NT2/D1 (cell line): ENCODE data around the gene BAK1.
A peak's percentile ranks its signal among the peaks of the same experiment; 100 is the strongest.

Experiments
- DNase-seq: peaks from one replicate; pipeline ENCODE4 v3.0.0-alpha.2; 2011; ENCODE audit warnings: low read depth, low spot score
- H3K27me3 ChIP-seq: 2 replicates; pipeline ENCODE4 v1.6.0; 2011; ENCODE audit warnings: mild to moderate bottlenecking; ENCODE audit not compliant: insufficient read length, insufficient read depth
- H3K36me3 ChIP-seq: 2 replicates; pipeline ENCODE4 v1.6.1; 2011; ENCODE audit warnings: mild to moderate bottlenecking, low read length, mixed read lengths; ENCODE audit not compliant: insufficient read depth, insufficient read length
- H3K4me1 ChIP-seq: 2 replicates; pipeline ENCODE4 v1.5.1; 2011; ENCODE audit not compliant: insufficient read depth, insufficient read length
- H3K4me3 ChIP-seq: 2 replicates; pipeline ENCODE4 v1.5.1; 2011; ENCODE audit warnings: low read depth; ENCODE audit not compliant: insufficient read length
- H3K9ac ChIP-seq: 2 replicates; pipeline ENCODE4 v1.6.0; 2011; ENCODE audit warnings: low read depth; ENCODE audit not compliant: insufficient read length
- H3K9me3 ChIP-seq: 2 replicates; pipeline ENCODE4 v1.5.1; 2011; ENCODE audit warnings: mild to moderate bottlenecking, low read length; ENCODE audit not compliant: insufficient read depth
- SUZ12 ChIP-seq: IDR thresholded peaks from 2 replicates; pipeline ENCODE4 v1.6.1; 2011; ENCODE audit not compliant: insufficient read length, insufficient read depth; ENCODE audit errors: extremely low read depth
- YY1 ChIP-seq: IDR thresholded peaks from 2 replicates; pipeline ENCODE4 v1.6.1; 2011; ENCODE audit not compliant: insufficient read length, insufficient read depth
- ZNF274 ChIP-seq: IDR thresholded peaks from 2 replicates; pipeline ENCODE4 v1.6.1; 2011; ENCODE audit warnings: mild to moderate bottlenecking, low read depth, low read length

The BAK1 gene

GRCh38 chr6:33576668-33577067, 3.4 kb downstream of the BAK1 start:
- Histone ChIP-seq H3K9ac (no peak overlapping the region), H3K4me1 (peaks cover 3% of the 10 kb centered on the region), H3K27me3 (no peaks in the 10 kb centered on the region), H3K36me3 (peaks cover 51% of the 10 kb centered on the region), H3K4me3 (no peak overlapping the region), H3K9me3 (no peaks in the 10 kb centered on the region)
- DNase-seq = no peak
- no peak for TF ChIP-seq YY1
- no peak for TF ChIP-seq SUZ12
- no peak for TF ChIP-seq ZNF274

- TF ChIP-seq YY1 (no peak), ZNF274 (no peak), SUZ12 (no peak)
- no peak for DNase-seq
- Histone ChIP-seq H3K4me1 (peaks cover 3% of the 10 kb centered on the region), H3K9me3 (no peaks in the 10 kb centered on the region), H3K27me3 (no peaks in the 10 kb centered on the region), H3K9ac (no peak overlapping the region), H3K36me3 (peaks cover 53% of the 10 kb centered on the region), H3K4me3 (no peak overlapping the region)
These were observed 4.9 kb downstream of the BAK1 start for GRCh38 chr6:33575211-33575610.

- Histone ChIP-seq H3K9me3 (no peaks in the 10 kb centered on the region), H3K9ac (peak overlapping the region; percentile 70), H3K27me3 (no peaks in the 10 kb centered on the region), H3K36me3 (peaks cover 34% of the 10 kb centered on the region), H3K4me1 (peaks cover 3% of the 10 kb centered on the region), H3K4me3 (no peak overlapping the region)
- TF ChIP-seq YY1 = no peak
- no peak for TF ChIP-seq SUZ12
- no peak for TF ChIP-seq ZNF274
- no peak for DNase-seq
These were observed 8.3 kb downstream of the BAK1 start for GRCh38 chr6:33571637-33572316.

GRCh38 chr6:33570806-33571636, 9.1 kb downstream of the BAK1 start:
- Histone ChIP-seq H3K36me3 (peaks cover 31% of the 10 kb centered on the region), H3K4me1 (peaks cover 3% of the 10 kb centered on the region), H3K4me3 (peak overlapping the region; percentile 55), H3K27me3 (no peaks in the 10 kb centered on the region), H3K9me3 (no peaks in the 10 kb centered on the region), H3K9ac (peak overlapping the region; percentile 80)
- TF ChIP-seq ZNF274 (no peak), YY1 (peak; percentile 94), SUZ12 (no peak)
- no peak for DNase-seq

GRCh38 chr6:33568826-33569570, 11.1 kb downstream of the BAK1 start:
- Histone ChIP-seq H3K36me3 (peaks cover 12% of the 10 kb centered on the region), H3K4me3 (no peak overlapping the region), H3K4me1 (peaks cover 3% of the 10 kb centered on the region), H3K9me3 (no peaks in the 10 kb centered on the region), H3K27me3 (no peaks in the 10 kb centered on the region), H3K9ac (no peak overlapping the region)
- no peak for TF ChIP-seq YY1
- DNase-seq = no peak

GRCh38 chr6:33567836-33568235, 12.2 kb downstream of the BAK1 start:
- H3K36me3 ChIP-seq = peaks cover 9% of the 10 kb centered on the region
- H3K9me3 ChIP-seq = no peaks in the 10 kb centered on the region
- no peak overlapping the region for H3K9ac ChIP-seq
- H3K4me1 ChIP-seq = peaks cover 3% of the 10 kb centered on the region
- no peaks in the 10 kb centered on the region for H3K27me3 ChIP-seq
- TF ChIP-seq SUZ12 (no peak), YY1 (no peak)
- no peak overlapping the region for H3K4me3 ChIP-seq
- DNase-seq = no peak
